Astrocyte (in vitro differentiated cells and primary cell): Measurements from ENCODE around the gene AMZ1.

Experiments used
- EZH2 ChIP-seq: IDR thresholded peaks from 2 replicates; pipeline ENCODE4 v1.6.1; 2012; ENCODE audit warnings: mild to moderate bottlenecking, low read length, inconsistent platforms; ENCODE audit not compliant: insufficient read depth
- TF ChIP-seq, protein P1 (sequence below): IDR thresholded peaks from 2 replicates; pipeline ENCODE4 v1.5.1; 2011; ENCODE audit warnings: low read depth, mild to moderate bottlenecking, inconsistent platforms, low read length, moderate library complexity; ENCODE audit not compliant: insufficient read depth

DNA sequence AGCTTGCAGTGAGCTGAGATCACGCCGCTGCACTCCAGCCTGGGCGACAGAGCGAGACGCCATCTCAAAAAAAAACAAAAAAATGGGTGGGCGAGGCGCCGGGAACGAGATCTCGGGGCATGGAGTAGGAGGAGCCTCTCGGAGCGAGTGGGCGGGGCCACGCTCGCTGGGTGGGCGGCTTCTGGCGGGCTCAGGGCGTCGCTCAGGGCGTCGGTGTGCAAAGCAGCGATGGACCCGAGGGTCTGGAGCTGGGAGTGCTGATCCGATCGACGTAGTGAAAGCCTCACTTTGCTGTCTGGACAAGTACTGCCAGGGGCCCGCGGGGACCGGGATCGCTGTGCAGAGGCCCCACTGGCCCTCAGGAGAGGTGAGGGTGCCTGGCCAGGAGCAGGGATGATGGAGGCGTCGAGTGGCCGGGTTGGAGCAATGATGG, 22.6 kb upstream of the AMZ1 start:
- TF ChIP-seq EZH2 = no peak
- TF ChIP-seq, protein P1, sequence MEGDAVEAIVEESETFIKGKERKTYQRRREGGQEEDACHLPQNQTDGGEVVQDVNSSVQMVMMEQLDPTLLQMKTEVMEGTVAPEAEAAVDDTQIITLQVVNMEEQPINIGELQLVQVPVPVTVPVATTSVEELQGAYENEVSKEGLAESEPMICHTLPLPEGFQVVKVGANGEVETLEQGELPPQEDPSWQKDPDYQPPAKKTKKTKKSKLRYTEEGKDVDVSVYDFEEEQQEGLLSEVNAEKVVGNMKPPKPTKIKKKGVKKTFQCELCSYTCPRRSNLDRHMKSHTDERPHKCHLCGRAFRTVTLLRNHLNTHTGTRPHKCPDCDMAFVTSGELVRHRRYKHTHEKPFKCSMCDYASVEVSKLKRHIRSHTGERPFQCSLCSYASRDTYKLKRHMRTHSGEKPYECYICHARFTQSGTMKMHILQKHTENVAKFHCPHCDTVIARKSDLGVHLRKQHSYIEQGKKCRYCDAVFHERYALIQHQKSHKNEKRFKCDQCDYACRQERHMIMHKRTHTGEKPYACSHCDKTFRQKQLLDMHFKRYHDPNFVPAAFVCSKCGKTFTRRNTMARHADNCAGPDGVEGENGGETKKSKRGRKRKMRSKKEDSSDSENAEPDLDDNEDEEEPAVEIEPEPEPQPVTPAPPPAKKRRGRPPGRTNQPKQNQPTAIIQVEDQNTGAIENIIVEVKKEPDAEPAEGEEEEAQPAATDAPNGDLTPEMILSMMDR = no peak
